Upper lobe of left lung (tissue), 6 donors: ENCODE data around the gene TK2. TPM values are rescaled to one million over a fixed set of nuclear protein-coding genes. Genes with fewer than 3 reads are reported as not detected.

Experiments
- ATAC-seq, 2 donors: fragments of 200-7000 bp; cut with Tn5 transposase; one replicate each; pipeline ENCODE4 v1.9.1; 2022; ENCODE audit warnings: mild to moderate bottlenecking in 2 of 2, moderate library complexity in 2 of 2; ENCODE audit not compliant: low FRiP score in 2 of 2
- DNase-seq, 2 donors: peaks; one replicate each; pipeline ENCODE4 v3.0.0-alpha.2; 2019 to 2020
- H3K27ac ChIP-seq, 4 donors: fragments of 200-600 bp; sonication (generic); one replicate each; pipeline ENCODE4 v1.5.1; 2016 to 2019
- H3K27me3 ChIP-seq, 4 donors: fragments of 200-600 bp; sonication (generic); one replicate each; pipeline ENCODE4 v1.5.1; 2017 to 2019
- H3K36me3 ChIP-seq, 4 donors: fragments of 200-600 bp; sonication (generic); one replicate each; pipeline ENCODE4 v1.5.1; 2016 to 2019
- H3K4me1 ChIP-seq, 4 donors: fragments of 200-600 bp; sonication (generic); one replicate each; pipeline ENCODE4 v1.5.1; 2018 to 2019
- H3K4me3 ChIP-seq, 4 donors: fragments of 200-600 bp; sonication (generic); one replicate each; pipeline ENCODE4 v1.5.1; 2017 to 2019; ENCODE audit warnings: mild to moderate bottlenecking in 2 of 4, moderate library complexity in 1 of 4
- H3K9me3 ChIP-seq, 4 donors: fragments of 200-600 bp; sonication (generic); one replicate each; pipeline ENCODE4 v1.5.1; 2018 to 2019
- CTCF ChIP-seq, 6 experiments: fragments of 450-650 bp in 4 of 6; fragments of 200-600 bp in 2 of 6; sonication (generic) in 2 of 6; IDR thresholded peaks; one replicate each; pipeline ENCODE4 v1.5.1; 2016 to 2019; ENCODE audit warnings: antibody characterized with exemption in 6 of 6
- EP300 ChIP-seq, 4 donors: sonication (generic); formaldehyde crosslinking; IDR thresholded peaks; one replicate each; pipeline ENCODE4 v1.5.1; 2017; ENCODE audit warnings: antibody characterized with exemption in 4 of 4, control low read depth in 2 of 4
- POLR2A ChIP-seq, 4 donors: fragments of 450-650 bp; IDR thresholded peaks; one replicate each; pipeline ENCODE4 v1.5.1; 2016 to 2017; ENCODE audit warnings: antibody characterized with exemption in 4 of 4, mild to moderate bottlenecking in 2 of 4
- POLR2AphosphoS5 ChIP-seq, 2 donors: sonication (generic); formaldehyde crosslinking; IDR thresholded peaks; one replicate each; pipeline ENCODE4 v1.5.1; 2017; ENCODE audit warnings: antibody characterized with exemption in 2 of 2
- WGBS, 2 donors: methylation state at CpG; one replicate each; pipeline ENCODE4 v1.1.5; 2017 to 2018; 5-methylcytosine and 5-hydroxymethylcytosine counted together
- total RNA-seq, 6 donors: library from RNA; depleted of rRNA in 4 of 6; stranded (reverse); fragments of >200 nt in 4 of 6; gene quantifications; one replicate each; pipeline versions ENCODE4 v1.1.0 to v1.2.1, GENCODE V29; 2016 to 2021
- donor health status: DM: no; HTN: no; CAD: no; lungs with moderate emphysema.
- donor health status: DM: no; HTN: yes; CAD: no; lungs with severe emphysema.

The TK2 gene
- total RNA-seq, 6 donors from 2014 or later = 28.2 to 54.0 (median 36.6) TPM

GRCh38 chr16:66480265-66481080 is 69.4 kb downstream of the TK2 start:
- Histone ChIP-seq H3K36me3 (no peaks in the 10 kb centered on the region), H3K27ac (no peak overlapping the region), H3K27me3 (no peaks in the 10 kb centered on the region), H3K4me1 (peaks cover 4 to 23% (median 13%) of the 10 kb centered on the region in 4 donors), H3K9me3 (no peaks in the 10 kb centered on the region), H3K4me3 (no peak overlapping the region)
- no peak for TF ChIP-seq POLR2AphosphoS5 (IDR thresholded peaks at IDR 0.05)
- no peak for TF ChIP-seq CTCF (IDR thresholded peaks at IDR 0.05)
- TF ChIP-seq POLR2A (IDR thresholded peaks at IDR 0.05) = no peak
- TF ChIP-seq EP300 (IDR thresholded peaks at IDR 0.05) = no peak
- WGBS, 2 donors = 87 to 88% methylated on average over 9 to 25 of the region's 25 CpGs
- peak; percentile 19 to 73 for DNase-seq
- no peak for ATAC-seq

GRCh38 chr16:66479661-66480264 is 70.2 kb downstream of the TK2 start:
- Histone ChIP-seq H3K4me3 (no peak overlapping the region), H3K36me3 (no peaks in the 10 kb centered on the region), H3K27ac (no peak overlapping the region), H3K9me3 (no peaks in the 10 kb centered on the region), H3K4me1 (peaks cover 8 to 29% (median 15%) of the 10 kb centered on the region in 4 donors), H3K27me3 (no peaks in the 10 kb centered on the region)
- ATAC-seq (no peak), DNase-seq (no peak)
- WGBS, 2 donors = 93 to 100% methylated on average over 1 to 5 of the region's 5 CpGs
- TF ChIP-seq EP300 (IDR thresholded peaks at IDR 0.05) (no peak), POLR2AphosphoS5 (IDR thresholded peaks at IDR 0.05) (no peak), POLR2A (IDR thresholded peaks at IDR 0.05) (no peak), CTCF (IDR thresholded peaks at IDR 0.05) (no peak)

GRCh38 chr16:66478733-66479511 is 71.0 kb downstream of the TK2 start:
- H3K27ac ChIP-seq = no peak overlapping the region
- H3K36me3 ChIP-seq = no peaks in the 10 kb centered on the region
- peak; percentile 56 to 84 for DNase-seq
- H3K4me3 ChIP-seq = no peak overlapping the region
- H3K4me1 ChIP-seq = peaks cover 10 to 28% (median 16%) of the 10 kb centered on the region in 4 donors
- 12 to 29% methylated on average over 6 to 10 of the region's 10 CpGs for WGBS, 2 donors
- no peak for TF ChIP-seq EP300 (IDR thresholded peaks at IDR 0.05)
- TF ChIP-seq CTCF (IDR thresholded peaks at IDR 0.05) = peak; percentile 72 to 86 (median 84)
- no peaks in the 10 kb centered on the region for H3K9me3 ChIP-seq
- no peaks in the 10 kb centered on the region for H3K27me3 ChIP-seq
- ATAC-seq = peak; percentile 87 to 92

- Histone ChIP-seq H3K4me1 (peaks cover 6 to 23% (median 13%) of the 10 kb centered on the region in 4 donors), H3K36me3 (no peaks in the 10 kb centered on the region), H3K27me3 (no peaks in the 10 kb centered on the region), H3K4me3 (no peak overlapping the region), H3K27ac (no peak overlapping the region), H3K9me3 (no peaks in the 10 kb centered on the region)
- no peak for DNase-seq
- WGBS, 2 donors = 67 to 71% methylated on average over 1 to 2 of the region's 2 CpGs
- no peak for ATAC-seq
- no peak for TF ChIP-seq EP300 (IDR thresholded peaks at IDR 0.05)
- no peak for TF ChIP-seq CTCF (IDR thresholded peaks at IDR 0.05)
- no peak for TF ChIP-seq POLR2AphosphoS5 (IDR thresholded peaks at IDR 0.05)
- no peak for TF ChIP-seq POLR2A (IDR thresholded peaks at IDR 0.05)
Observed at GRCh38 chr16:66477028-66477515, 72.8 kb downstream of the TK2 start.
